ENCODE measurements around the gene SLC3A2.

The SLC3A2 gene

DNA sequence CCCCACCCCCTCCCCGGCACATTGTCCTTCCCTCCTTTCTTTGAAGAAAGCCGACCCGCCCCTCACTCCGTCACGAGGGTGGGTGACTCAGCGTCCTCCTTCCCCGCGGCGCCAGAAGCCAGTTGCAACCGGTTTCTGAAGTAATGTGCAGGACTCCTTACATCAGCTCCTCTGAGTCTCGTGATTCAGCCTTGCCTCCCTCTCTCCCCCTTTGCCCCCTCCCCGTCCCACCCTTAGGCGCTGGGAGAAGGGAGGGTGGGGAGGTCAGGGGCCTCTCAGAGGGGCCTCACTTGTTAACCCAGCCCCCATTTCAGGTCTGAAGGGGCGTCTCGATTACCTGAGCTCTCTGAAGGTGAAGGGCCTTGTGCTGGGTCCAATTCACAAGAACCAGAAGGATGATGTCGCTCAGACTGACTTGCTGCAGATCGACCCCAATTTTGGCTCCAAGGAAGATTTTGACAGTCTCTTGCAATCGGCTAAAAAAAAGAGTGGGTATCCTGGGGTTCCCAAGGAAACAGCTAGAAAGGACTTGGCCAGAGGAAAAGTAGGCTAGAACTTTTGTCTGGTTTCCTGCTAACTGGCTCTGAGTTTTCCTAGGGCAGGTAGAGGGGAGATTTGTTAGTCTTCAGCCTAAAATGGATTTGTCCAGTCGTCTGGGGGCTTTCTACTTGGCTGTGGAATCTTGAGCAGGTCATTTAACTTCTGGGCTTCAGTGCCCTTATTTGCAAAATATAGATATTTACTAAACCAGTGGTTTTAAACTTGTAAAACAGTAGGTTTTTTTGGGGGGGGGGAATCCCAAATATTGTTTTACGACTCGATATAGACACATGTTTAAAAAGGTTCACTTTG, 1.1 kb downstream of the SLC3A2 start:
- peak; percentile 78 to 83 for DNase-seq

DNA sequence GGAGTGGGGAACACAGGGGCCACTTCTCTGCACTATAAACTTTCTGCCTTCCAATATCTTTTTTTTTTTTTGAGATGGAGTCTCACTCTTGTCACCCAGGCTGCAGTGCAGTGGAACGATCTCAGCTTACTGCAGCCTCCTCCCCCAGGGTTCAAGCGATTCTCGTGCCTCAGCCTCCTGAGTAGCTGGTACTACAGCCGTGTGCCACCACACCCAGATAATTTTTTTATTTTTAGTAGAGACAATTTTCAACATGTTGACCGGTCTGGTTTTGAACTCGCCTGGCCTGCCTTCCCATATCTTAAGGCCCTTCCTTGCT, 1.7 kb downstream of the SLC3A2 start:
- no peak for DNase-seq

DNA sequence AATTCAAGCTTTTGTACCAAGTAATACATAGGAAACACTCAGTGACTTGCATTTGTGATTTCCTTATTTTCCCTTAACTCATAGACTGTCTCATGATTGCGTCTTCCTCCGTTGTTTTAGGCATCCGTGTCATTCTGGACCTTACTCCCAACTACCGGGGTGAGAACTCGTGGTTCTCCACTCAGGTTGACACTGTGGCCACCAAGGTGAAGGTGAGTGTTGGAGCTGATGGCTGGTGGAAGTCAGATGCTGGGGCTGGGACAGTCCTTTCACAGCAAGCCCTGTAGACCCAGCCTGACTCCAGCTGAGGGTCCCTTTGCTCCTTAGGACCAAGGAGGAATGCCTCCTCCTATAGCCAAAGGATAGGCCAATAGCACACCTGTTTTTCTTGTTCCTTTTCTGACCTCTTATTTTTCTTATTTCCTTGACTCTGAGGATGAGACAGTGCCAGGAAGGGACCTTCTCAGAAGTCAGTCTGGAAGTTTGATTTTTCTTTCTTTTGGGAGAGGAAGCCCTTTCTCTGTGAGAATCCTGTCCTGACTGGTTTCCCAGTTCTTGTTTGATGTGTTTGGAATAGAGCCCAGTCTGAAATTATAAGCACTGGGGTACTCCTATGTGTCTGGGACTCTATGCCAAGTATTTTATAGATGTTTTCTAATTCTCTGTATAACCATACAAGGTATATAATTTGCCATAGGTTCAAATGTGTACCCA, 2.2 kb downstream of the SLC3A2 start:
- no peak for DNase-seq

DNA sequence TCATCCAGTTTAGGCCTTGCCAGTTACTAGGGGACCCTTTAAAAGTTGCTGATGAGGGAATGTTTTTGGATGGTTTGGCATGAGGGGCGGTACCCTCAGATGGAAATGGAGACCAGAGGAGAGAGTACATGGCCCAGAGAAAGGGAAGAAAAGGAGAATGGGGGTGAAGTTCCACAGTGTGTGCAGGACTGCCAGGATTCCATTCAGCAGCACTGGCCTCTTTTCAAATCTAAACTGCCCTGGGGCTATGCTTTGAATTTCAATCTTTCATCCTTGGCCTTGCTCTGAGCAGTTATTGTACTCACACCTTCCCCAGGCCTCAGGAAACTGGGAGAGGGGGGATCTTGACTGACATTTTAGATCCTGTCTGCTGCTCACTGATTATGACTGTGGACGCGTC, 3.0 kb downstream of the SLC3A2 start:
- no peak for DNase-seq

DNA sequence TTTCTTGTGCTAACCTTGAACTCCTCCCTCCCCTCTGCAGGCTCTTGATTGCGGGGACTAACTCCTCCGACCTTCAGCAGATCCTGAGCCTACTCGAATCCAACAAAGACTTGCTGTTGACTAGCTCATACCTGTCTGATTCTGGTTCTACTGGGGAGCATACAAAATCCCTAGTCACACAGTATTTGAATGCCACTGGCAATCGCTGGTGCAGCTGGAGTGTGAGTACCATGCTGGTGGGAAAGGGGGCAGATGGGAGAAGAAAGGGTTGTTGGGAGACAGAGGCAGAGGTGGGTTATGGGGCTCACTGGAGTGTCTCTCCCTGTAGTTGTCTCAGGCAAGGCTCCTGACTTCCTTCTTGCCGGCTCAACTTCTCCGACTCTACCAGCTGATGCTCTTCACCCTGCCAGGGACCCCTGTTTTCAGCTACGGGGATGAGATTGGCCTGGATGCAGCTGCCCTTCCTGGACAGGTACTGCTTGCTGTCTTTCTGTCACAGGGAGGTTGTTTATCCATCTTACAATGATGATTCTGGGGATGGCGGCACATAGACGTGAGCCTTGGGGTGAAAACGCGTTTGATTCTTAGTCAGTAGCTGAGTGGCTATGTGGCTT, 4.5 kb downstream of the SLC3A2 start:
- no peak for DNase-seq

DNA sequence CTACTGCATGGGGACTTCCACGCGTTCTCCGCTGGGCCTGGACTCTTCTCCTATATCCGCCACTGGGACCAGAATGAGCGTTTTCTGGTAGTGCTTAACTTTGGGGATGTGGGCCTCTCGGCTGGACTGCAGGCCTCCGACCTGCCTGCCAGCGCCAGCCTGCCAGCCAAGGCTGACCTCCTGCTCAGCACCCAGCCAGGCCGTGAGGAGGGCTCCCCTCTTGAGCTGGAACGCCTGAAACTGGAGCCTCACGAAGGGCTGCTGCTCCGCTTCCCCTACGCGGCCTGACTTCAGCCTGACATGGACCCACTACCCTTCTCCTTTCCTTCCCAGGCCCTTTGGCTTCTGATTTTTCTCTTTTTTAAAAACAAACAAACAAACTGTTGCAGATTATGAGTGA, 7.7 kb downstream of the SLC3A2 start:
- DNase-seq, result no peak

DNA sequence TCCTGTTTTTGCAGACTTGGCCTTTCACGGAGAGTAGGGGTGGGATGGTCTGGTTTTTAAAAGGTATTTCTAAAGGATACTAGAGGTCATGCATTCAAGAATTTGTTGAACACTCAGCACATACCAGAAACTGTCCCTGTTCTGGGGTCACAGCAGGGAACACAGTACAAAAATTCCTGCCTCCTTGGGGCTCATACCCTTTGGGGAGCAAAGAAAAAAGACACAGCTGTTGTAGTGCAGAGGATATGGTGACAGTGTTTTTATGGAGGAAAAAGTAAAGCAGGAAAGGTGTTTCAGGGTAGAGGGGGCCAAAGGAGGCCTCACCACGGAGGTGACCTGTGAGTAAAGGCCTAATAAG, 8.4 kb downstream of the SLC3A2 start:
- no peak for DNase-seq

DNA sequence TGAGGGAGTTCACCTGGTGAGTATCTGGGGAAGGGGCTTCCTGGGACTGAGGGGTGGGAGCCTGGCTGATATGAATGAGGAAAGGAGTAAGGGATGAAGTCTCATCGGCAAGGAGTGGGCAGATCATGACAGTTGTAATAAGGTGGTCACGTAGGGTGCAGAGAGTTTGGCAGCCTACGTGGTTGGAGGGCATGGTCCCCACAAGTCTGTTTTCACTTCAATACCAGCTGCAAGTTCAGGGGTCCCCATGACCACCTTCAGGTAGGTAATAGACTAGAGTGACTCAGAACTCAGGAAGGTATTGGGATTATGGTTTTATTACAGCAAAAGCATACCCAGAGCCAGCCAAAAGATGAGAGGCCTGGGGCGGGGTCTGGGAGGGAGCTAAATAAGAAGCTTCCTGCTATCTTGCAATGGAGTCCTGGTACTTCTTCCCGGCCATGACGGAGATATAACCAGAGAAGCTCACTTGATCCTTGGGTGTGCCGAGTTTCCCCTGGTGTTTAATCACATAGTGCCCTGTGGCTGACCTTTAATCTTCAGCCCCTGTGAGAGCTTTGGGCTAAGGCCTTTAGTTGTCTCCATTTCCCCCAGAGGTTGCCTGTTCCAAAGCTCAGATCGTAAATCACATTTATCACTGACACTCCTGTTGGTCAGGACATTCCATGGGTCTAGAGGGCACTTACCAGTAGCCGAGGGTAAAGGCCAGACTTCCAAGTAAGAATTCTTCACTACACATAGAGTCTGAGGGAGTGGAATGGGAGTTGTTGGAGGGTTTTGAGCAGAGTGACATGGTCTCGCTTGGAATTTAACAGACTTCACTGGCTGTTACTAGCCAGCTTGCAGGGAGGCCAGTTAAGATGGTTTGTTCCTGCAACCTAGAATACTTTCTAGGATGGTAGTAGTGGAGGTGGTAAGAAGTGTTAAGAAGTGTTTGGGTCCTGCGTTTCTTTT, 9.1 kb downstream of the SLC3A2 start:
- no peak for DNase-seq

DNA sequence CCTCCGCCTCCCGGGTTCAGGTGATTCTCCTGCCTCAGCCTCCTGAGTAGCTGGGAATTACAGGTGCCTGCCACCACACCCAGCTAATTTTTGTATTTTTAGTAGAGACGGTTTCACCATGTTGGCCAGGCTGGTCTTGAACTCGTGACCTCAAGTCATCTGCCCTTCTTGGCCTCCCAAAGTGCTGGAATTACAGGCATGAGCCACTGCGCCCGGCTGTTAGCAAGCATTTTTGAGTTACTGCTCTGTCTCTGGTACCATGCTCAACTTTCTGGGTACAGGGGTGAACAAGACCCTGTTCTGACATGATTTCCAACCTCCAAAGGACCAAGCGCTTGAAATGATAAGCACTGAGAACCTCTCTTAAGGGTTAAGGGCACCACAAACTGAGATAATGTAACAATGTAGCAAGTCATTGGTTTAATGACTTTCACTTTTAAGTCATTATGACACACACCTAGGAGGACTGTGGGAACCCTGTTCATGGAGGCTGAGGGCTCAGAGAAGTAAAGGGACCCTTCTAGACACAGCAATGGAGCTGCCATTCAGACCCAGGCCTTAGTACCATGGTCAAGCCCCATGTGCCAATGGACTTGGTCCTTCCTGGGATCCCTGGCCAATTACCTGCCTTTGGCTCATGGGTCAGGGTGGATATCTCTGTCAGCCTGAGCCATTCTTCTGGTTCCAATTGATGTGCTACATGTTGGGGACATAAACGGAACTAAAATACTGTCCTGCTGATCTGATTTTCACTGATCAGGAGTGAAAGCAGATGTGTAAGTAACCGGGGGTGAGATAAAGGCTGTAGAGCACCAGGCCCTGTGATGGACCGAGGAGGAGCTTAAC, 11.6 kb downstream of the SLC3A2 start:
- DNase-seq, result no peak

DNA sequence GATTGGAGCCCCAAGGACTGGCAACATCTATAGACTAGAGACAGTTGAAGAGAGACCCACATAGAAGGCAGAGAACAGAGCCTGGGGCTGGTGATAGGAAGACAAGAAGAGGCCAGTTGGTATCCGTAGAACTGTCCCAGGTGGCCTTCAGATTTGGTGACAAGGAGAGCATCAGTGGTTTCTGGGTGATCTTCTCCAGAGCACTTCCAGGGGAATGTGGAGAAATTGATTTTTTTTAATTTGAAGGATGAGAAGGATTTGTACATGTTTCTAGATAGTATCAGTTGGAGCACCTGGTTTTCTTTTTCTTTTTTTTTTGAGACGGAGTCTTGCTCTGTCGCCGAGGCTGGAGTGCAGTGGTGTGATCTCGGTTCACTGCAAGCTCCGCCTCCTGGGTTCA, 14.8 kb downstream of the SLC3A2 start:
- DNase-seq, result no peak

DNA sequence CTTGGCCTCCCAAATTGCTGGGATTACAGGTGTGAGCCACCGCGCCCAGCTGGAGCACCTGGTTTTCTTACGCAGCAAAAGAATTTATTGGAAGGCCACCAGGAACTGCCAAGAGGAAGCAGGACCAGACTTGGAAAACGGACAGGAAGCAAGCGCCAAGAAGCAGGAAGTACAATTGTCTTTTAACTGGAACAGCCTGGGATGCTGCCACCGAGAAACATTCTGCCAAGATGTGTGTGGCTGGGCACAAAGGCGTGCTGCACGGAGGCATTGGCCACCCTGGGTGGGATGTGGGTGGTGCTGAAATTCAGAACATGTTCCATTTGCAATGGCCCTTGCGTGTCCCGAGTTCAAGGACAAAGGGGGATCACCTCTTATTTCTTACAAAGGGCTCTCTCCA, 15.4 kb downstream of the SLC3A2 start:
- DNase-seq, result no peak

DNA sequence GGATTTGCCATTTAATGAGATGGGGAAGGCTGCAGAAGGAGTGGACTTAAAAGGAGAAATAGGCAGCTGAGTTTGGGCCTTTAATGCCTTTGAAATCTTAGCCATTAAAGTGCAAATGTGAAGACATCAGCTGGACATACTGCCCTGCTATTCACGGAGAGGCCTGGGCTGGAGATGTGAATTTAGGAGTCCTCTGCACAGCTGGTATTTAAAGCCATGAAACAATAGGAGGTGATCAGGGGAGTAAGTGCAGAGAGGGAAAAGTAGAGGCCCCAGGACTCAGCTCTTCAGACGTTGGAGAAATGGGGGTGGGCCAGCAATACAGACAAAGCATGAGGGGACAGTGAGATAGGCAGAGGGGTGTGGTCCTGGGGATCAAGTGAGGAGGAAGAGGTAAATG, 16.6 kb downstream of the SLC3A2 start:
- DNase-seq, result no peak

DNA sequence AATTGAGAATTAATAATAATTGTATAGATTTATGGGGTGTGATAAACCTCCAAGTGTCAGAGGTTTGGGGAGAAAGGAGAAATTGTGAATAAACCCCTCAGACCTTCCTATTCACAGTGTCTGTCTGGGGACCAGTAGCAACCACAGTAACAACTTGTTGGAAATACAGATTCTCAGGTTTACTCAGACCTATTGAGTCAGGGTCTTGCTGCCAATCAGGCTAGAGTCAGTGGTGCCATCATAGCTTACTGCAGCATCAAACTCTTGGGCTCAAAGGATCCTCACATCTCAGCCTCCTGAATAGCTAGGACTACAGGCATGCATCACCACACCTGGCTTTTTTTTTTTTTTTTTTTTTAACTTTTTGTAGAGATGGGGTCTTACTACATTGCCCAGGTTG, 17.3 kb downstream of the SLC3A2 start:
- no peak for DNase-seq

DNA sequence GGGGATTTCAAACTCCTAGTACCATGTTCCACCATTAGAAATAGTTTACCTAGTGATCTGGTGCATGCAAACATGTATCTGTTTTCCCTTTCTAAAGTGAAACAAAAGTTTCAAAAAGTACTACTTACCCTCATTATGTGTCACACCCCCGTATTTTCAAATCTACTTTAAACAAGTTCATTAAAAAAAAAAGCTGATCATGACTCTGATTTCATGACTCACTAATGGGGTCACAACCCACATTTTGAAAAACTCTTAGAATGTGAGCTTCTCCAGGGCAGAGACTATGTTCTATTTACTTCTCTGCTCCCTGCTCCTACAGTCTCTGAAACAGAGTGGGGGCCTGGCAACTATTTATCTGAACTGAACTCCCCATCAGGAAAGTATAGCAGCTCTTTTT, 22.2 kb downstream of the SLC3A2 start:
- DNase-seq, result no peak

DNA sequence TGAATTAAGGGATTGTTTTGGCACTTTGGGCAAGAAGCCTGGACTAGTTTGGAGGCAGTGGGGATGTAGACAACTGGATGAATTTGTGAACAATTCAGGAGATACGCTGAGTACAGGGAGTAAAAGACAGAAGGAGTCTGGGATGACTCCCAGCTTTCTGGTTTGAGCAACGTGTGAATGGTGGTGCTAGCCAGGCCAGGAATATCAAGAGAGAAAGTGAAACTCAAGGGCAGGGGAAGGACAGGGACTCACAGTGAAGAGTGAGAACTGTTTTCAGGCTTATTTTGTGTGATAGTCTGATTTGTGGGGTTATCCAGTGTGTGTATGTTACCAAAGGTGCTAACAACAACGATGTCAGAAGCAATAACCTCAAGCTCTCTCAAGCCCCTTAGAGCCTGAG, 24.6 kb downstream of the SLC3A2 start:
- DNase-seq, result no peak

DNA sequence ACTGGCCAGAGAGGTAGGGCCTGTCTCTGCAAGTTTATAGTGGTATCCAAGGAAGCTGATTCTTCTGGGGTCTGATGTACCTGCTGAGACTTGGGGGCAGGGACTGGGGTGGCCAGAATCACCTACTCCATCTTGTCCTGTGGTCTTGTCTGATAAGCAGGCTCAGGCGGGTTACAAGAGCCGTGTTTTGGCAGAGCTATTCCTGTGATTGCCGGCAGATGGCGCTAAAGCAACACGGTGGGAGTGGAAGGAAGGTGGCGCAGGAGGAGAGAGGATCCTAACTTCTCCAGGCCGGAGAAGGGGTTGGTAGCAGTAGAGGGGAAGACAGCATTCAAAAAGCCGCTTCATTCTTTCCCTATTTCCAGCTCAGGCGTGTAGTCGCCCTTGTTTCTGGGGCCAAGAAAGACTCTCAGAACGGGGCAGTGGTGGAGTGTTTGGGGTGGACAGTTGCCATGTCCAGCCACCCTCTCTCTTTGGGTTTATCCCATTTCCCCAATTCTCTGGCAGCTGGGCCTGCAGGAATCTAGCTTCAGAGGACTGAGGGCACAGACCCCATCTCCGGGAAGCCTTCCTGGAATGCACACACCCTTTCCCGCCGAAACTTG, 25.3 kb downstream of the SLC3A2 start:
- peak; percentile 68 to 76 for DNase-seq

DNA sequence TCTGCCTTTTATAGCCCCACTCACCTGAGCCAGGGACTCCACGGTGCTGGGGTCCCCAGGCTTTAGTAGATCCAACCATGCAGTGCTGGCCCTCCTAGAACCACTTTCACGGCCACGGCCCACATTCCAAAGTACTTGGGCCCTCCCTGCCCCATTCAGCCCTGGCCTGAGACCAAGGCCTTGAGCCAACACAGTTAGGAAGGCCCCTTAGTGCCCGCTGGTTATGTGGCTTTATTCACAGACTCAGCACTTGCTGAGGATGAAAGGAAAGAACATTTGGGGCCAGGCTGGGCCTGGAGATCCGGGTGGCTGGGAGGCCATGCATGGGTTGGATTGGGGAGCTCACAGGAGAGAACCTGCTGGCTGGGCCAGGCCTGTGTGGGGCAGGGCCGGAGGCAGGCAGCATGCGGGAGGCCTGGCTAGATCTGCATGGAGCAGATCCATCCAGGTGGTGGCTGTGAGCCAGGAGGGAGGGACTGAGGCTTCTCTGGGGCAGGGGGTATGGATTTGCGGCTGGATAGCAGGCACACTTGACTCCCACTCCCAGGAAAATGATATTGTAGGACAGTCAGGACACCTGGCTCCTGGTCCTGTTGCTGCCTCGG, 27.9 kb downstream of the SLC3A2 start:
- DNase-seq, result no peak

DNA sequence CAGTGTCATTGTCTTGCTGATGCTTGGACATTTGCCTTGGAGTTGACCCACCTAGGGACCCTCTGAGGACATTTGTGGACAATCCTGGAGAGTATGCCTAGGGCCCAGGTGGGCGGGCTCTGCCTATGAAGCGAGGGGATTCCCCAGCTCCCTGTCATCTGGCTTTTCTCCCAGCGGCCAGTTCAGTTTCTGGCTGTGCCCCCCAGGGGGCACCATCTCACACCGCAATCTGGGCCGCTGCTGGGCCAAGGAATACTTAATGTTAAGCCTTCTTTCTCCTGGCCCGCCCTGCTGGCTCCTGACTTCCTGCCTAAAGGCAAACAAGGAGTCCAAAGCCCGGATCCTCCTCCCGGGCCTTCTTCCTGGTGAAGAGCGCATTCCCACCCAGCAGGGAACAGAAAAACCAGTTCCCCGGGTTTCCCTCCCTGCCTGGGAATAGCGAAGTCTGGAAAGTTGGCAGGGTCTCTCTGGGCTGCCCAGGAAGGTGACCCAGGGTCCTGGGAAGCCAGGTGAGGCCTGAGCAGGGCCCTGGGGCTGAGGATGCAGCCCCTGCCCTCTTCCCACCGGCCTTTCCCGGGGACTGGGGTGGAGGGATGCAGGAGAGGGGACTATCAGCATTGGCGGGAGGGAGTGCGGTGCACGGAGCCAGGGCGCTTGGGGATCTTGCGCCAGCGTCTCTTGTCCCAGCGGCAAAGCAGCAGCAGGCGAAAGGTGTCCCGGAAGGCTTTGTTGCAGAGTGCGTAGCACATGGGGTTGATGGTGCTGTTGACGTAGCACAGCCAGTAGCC, 28.6 kb downstream of the SLC3A2 start:
- peak; percentile 22 to 45 for DNase-seq

DNA sequence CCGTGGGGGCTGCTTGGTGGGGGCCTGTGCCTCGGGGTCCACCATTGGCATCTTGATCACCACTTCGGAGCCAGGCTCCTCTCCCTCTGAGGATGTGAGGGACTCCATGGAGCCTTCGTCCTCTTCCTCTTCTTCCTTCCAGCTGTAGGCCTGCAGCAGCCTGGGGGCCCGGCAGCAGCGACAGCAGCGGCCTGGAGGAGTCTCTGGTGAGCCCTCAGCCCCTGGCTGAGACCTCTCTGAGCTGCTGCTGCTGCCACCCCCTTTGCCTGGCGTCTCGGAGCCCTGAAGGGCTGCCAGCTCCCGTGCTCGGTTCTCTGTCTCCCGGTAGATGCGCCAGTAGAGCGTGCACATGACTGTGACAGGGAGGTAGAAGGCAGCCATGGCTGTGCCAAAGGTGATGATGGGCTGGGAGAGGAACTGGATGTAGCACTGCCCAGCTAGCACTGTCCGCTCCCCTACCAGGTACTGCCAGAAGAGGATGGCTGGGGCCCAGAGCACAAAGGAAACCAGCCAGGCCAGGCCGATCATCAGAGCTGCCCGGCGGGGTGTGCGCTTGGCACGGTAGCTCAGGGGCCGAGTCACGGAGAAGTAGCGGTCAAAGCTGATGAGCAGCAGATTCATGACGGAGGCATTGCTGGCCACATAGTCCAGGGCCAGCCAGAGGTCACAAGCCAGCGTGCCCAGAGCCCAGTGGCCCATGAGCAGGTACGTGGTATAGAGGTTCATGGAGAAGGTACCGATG, 29.6 kb downstream of the SLC3A2 start:
- no peak for DNase-seq
